Effector memory CD4-positive, alpha-beta T cell (primary cell): ENCODE results near the gene PTCH2.
"Not testable (repeated sequence)": the region's sequence is repeated elsewhere in the genome, so short reads cannot be mapped to it uniquely, and the experiment has no call there.

Experiments used
- DNase-seq, 3 donors: peaks; one replicate each; pipeline ENCODE4 v3.0.0-alpha.2; 2020
- H3K27ac ChIP-seq: 2 replicates; pipeline ENCODE4 v1.7.0; 2013; ENCODE audit warnings: mild to moderate bottlenecking, low read length, moderate library complexity; ENCODE audit not compliant: insufficient read depth, poor library complexity, severe bottlenecking
- H3K27me3 ChIP-seq: replicated peaks from 2 replicates; pipeline ENCODE4 v1.7.0; 2013; ENCODE audit warnings: mild to moderate bottlenecking, low read length; ENCODE audit not compliant: insufficient read depth, control insufficient read depth, poor library complexity, severe bottlenecking
- H3K36me3 ChIP-seq: 2 replicates; pipeline ENCODE4 v1.7.0; 2013; ENCODE audit warnings: mild to moderate bottlenecking, low read length, moderate library complexity; ENCODE audit not compliant: control insufficient read depth, insufficient read depth
- H3K4me1 ChIP-seq: 2 replicates; pipeline ENCODE4 v1.7.0; 2013; ENCODE audit warnings: low read length, mild to moderate bottlenecking; ENCODE audit not compliant: control insufficient read depth, insufficient read depth, poor library complexity, severe bottlenecking
- H3K4me3 ChIP-seq: 2 replicates; pipeline ENCODE4 v1.7.0; 2013; ENCODE audit warnings: low read length, low read depth, mild to moderate bottlenecking; ENCODE audit not compliant: insufficient read depth, poor library complexity, severe bottlenecking
- H3K9me3 ChIP-seq: 2 replicates; pipeline ENCODE4 v1.7.0; 2013; ENCODE audit warnings: mild to moderate bottlenecking, low read length, moderate library complexity; ENCODE audit not compliant: control insufficient read depth

PTCH2 gene

DNA sequence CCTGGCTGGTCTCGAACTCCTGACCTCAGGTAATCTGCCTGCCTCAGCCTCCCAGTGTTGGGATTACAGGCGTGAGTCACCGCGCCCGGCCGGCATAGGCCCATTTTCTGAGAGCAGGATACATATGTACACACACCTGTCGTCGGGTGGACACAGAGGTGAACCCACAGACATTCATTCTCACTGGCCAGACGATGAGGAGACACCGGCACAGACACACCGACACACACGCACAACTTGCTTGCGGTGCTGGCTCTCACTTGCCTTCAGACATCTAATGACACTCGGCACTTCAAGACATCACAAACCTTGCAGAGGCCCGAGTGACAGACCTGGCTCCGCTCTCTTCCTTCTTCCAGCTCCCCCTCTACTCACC lies 579 bp downstream of the PTCH2 start:
- no peak for DNase-seq
- peak overlapping the region; percentile 42 for H3K4me3 ChIP-seq
- H3K4me1 ChIP-seq, result peaks cover 9% of the 10 kb centered on the region

DNA sequence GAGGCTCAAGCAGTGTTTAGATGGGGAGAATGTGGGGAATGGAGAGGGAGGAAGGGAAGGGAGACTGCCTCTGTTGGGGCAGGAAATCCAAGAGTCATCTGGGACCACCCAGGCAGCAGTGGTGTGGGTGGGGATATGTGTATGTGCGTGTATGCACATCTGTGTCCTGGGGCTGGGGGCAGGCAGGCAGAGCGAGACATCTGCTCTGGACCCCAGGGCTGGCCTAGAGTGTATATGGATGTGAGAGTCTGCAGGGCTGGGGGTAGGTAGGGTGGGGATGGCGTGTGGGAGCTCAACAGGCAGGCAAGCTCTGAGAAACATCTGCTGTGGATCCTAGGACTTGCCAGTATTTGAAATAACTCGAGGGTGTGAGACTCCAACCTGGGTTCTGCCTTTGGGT lies 3.5 kb downstream of the PTCH2 start:
- Histone ChIP-seq H3K4me3 (no peak overlapping the region), H3K27ac (no peak overlapping the region), H3K4me1 (peaks cover 9% of the 10 kb centered on the region), H3K36me3 (no peaks in the 10 kb centered on the region), H3K9me3 (no peaks in the 10 kb centered on the region), H3K27me3 (no peaks in the 10 kb centered on the region)
- no peak for DNase-seq

More for the DNA sequence above, 579 bp downstream of the PTCH2 start:
- no peak overlapping the region for H3K27ac ChIP-seq
- H3K27me3 ChIP-seq, result no peaks in the 10 kb centered on the region
- no peaks in the 10 kb centered on the region for H3K36me3 ChIP-seq
- H3K9me3 ChIP-seq, result no peaks in the 10 kb centered on the region

DNA sequence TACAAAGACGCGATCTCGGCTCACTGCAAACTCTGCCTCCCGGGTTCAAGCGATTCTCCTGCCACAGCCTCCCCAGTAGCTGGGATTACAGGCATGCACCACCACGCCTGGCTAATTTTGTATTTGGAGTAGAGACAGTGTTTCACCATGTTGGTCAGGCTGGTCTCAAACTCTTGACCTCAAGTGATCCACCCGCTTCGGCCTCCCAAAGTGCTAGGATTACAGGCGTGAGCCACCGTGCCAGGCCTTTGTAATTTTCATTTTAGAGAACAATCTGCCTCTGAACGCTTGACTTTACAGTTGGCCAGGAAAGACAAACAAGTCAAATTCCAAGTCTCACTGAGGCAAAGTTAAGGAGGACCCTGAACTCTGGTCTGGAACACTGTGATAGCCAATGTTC lies 4.8 kb downstream of the PTCH2 start:
- H3K36me3 ChIP-seq, DNase-seq, H3K27ac ChIP-seq, H3K4me1 ChIP-seq, H3K27me3 ChIP-seq, H3K9me3 ChIP-seq, H3K4me3 ChIP-seq: not testable (repeated sequence)

DNA sequence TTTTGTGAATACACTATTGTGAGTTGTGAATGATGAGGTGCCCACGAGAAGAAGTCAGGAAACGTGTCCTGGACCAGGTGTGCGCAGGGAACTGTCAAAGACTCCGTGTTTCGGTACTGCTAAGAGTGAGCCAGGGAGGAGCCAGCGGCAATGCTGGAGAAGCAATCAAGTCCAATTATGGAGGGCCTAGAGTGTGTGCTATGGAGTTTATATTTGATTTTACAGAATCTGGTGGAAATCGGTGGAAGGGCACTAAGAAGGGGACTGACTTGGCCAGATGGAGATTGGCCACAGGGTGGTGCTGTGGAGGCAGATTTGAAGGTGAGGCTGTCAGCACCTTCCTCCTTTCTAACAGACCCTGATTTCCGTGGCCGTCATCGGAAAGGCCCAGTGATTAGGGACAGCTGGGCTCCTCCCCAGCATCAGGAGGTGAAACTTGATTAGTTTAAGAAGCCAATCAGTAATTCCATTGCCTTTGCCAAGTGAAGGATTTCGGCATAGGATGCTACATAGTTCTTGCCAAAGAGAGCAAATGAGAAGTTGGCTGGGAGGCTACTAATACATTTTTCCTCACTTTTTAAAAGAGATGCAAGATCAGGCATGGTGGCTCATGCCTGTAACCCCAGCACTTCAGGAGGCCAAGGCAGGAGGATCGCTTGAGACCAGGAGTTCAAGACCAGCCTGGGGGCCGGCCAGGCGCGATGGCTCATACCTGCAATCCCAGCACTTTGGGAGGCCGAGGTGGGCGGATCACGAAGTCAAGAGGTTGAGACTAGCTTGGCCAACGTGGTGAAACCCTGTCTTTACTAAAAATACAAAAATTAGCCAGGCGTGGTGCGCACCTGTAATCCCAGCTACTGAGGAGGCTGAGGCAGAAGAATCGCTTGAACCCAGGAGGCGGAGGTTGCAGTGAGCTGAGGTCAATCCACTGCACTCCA lies 7.0 kb downstream of the PTCH2 start:
- peak; percentile 55 to 69 (median 62) for DNase-seq
- H3K4me1 ChIP-seq, result no peaks in the 10 kb centered on the region
- H3K27ac ChIP-seq, result no peak overlapping the region
- H3K27me3 ChIP-seq, result no peaks in the 10 kb centered on the region
- no peaks in the 10 kb centered on the region for H3K36me3 ChIP-seq
- H3K4me3 ChIP-seq, result peak overlapping the region; percentile 30
- H3K9me3 ChIP-seq, result no peaks in the 10 kb centered on the region

DNA sequence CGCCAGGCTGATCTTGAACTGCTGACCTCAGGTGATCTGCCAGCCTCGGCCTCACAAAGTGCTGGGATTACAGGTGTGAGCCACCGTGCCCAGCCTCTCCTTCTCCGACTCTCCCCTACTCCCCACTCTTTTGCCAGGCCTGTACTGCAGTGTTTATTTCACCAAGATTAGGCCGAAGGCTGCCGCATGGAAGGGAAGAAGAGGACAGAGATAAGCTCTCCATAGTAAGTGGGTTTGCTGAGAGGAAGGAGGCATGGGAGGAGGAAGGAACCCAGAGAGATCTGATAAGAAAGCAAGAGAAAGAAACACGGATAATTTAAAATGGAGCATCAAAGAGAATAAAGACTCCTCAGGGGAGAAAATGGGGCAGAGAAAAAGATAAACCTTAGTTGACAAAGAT lies 8.7 kb downstream of the PTCH2 start:
- no peaks in the 10 kb centered on the region for H3K4me1 ChIP-seq
- no peaks in the 10 kb centered on the region for H3K36me3 ChIP-seq
- DNase-seq, result no peak
- no peak overlapping the region for H3K4me3 ChIP-seq
- H3K27ac ChIP-seq, result no peak overlapping the region
- H3K27me3 ChIP-seq, result no peaks in the 10 kb centered on the region
- H3K9me3 ChIP-seq, result no peaks in the 10 kb centered on the region

DNA sequence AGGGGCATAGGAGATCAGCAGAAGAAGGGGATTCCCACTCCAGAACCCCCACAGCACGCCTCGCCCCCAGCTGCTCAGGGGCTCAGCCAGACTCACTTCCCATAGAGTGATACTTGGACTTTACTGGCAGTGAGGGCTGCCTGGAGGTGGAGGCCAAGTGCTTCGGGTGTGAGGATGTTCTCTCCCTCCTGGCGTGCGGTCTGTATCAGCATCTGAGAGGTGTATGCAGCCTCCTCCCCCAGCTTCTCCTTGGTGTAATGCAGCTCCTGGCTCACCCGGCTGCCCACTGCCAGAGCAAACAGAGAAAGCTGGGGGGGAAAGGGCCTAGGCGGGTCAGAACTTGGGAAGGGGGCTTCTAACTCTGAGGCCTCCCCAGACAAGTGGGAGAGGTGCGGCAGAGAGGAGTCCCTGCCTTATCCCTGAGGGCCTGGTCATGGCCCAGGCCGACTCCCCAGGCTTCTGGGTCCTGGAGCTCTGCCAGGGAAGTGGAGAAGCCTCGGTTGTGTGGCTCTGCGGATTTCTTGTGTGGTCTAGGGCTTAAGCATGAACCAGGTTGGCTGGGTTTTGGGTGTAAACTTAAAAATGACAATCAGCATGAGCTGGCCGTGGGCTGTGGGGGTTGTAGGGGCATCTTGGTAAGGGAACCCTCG lies 10.9 kb downstream of the PTCH2 start:
- Histone ChIP-seq H3K4me3 (no peak overlapping the region), H3K27ac (no peak overlapping the region), H3K36me3 (no peaks in the 10 kb centered on the region), H3K4me1 (no peaks in the 10 kb centered on the region), H3K27me3 (no peaks in the 10 kb centered on the region), H3K9me3 (no peaks in the 10 kb centered on the region)
- DNase-seq, result no peak

DNA sequence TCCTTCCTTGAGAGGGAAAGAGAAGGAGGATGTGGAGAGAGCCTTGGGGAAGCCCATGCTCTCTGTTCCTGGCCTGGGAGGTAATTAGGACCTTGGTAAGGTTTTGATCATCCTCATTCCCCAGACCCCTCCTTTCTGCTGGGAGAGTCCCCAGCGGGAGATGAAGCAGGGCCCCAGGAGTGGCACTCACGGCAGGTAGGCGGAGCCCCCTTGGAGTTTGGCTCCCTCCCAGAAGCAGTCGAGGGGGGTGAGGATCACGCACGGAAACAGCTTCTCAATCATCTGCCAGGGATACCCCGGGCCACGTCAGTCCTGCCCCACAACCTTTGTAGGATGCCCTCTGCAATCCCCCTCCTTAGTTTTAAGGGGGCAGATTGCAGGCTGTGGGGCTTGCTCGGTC lies 11.5 kb downstream of the PTCH2 start:
- H3K36me3 ChIP-seq, result no peaks in the 10 kb centered on the region
- no peak overlapping the region for H3K27ac ChIP-seq
- no peaks in the 10 kb centered on the region for H3K27me3 ChIP-seq
- H3K4me3 ChIP-seq, result no peak overlapping the region
- no peak for DNase-seq
- H3K4me1 ChIP-seq, result no peaks in the 10 kb centered on the region
- H3K9me3 ChIP-seq, result no peaks in the 10 kb centered on the region

DNA sequence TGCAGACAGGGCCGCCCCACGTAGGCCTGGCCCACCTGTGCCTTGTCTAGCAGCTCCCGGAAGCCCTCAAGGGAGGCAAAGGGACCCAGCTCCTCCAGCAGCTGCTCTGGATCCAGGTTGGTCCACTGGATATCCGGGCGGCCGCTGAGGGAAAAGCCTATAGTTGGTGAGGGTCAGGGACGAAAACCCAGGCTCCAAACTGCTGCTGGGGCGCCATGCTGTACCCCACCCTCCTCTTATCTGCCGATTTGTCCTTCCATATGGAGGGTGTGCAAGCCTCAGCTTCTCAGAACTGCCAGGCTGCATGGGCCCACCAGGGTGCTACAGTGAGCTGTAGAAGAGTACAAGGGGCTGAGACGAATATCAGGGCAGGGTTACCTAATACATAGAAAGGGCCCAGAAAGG lies 12.2 kb downstream of the PTCH2 start:
- Histone ChIP-seq H3K27ac (no peak overlapping the region), H3K27me3 (no peaks in the 10 kb centered on the region), H3K9me3 (no peaks in the 10 kb centered on the region), H3K4me1 (no peaks in the 10 kb centered on the region), H3K36me3 (no peaks in the 10 kb centered on the region), H3K4me3 (no peak overlapping the region)
- no peak for DNase-seq

DNA sequence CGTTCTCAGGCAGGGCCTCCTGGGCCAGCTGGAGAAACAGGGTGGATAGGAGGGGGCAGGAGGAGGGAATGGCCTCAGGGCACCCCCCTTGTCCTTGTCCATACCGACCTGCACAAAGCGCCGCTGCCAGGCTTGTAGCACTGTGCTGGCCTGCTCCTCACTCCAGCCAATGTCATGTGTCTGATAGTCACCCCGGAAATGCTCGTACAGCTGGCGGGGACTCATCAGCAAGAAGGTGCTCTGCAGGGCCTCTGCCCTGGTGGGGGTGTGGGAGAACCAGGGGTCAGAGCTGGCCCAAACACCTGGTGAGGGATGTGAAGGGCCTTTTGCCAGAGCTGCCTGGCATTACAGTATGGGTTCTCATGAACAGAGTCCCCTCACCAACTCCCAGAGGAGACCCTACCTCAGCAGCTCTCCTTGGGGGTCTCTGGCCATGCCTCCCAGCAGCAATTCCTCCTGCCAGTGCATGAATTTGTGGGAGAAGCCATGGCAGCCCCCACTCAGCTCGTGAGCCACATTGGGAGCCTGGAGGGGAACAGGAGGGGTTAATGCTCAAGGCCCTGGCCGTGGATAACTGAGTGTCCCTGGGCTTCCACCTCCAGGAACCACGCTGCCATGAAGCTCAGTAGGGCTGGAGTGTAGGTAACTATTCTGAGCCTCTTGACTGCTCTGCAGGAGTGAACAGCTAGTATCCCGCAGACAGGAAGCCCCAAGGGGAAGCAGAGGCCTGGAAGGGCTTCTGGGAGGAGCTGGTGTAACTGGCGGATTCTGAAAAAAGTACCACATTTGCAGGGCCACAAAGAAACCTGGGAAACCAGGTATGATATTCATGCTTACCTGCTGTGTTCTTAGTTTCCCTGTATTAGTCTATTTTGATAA lies 13.3 kb downstream of the PTCH2 start:
- Histone ChIP-seq H3K27ac (no peak overlapping the region), H3K4me1 (no peaks in the 10 kb centered on the region)
- no peak for DNase-seq

More for the DNA sequence above, 13.3 kb downstream of the PTCH2 start:
- H3K27me3 ChIP-seq, result no peaks in the 10 kb centered on the region
- no peak overlapping the region for H3K4me3 ChIP-seq
- H3K9me3 ChIP-seq, result no peaks in the 10 kb centered on the region
- H3K36me3 ChIP-seq, result no peaks in the 10 kb centered on the region
